ENCODE data around the gene KRTAP12-2.
"Not testable (repeated sequence)": the region's sequence is repeated elsewhere in the genome, so short reads cannot be mapped to it uniquely, and the experiment has no call there.

The KRTAP12-2 gene

GRCh38 chr21:44684483-44684882 is 17.8 kb upstream of the KRTAP12-2 start:
- no peaks in the 10 kb centered on the region for H3K36me3 ChIP-seq (replicated peaks)
- 0 out of 2 replicates have a peak, but pooled peaks cover 4% of the 10 kb centered on the region for H3K27me3 ChIP-seq (ENCODE audit: low read depth)
- in situ Hi-C loops (cut with MboI; ENCODE audit: low sequenced_read_pairs): no loop called here
- H3K4me1 ChIP-seq: no peaks in the 10 kb centered on the region
- H3K4me3 ChIP-seq: no peak overlapping the region
- DNase-seq (ENCODE audit: low spot score in 2 of 2): no peak
- no peaks in the 10 kb centered on the region for H3K9me3 ChIP-seq

GRCh38 chr21:44684077-44684476 is 17.4 kb upstream of the KRTAP12-2 start:
- Histone ChIP-seq H3K36me3 (replicated peaks) (no peaks in the 10 kb centered on the region), H3K4me3 (no peak overlapping the region), H3K4me1 (no peaks in the 10 kb centered on the region), H3K9me3 (no peaks in the 10 kb centered on the region), H3K27me3 (ENCODE audit: low read depth) (0 out of 2 replicates have a peak, but pooled peaks cover 4% of the 10 kb centered on the region)
- DNase-seq (ENCODE audit: low spot score in 2 of 2): no peak
- in situ Hi-C loops (cut with MboI; ENCODE audit: low sequenced_read_pairs): no loop called here

DNA sequence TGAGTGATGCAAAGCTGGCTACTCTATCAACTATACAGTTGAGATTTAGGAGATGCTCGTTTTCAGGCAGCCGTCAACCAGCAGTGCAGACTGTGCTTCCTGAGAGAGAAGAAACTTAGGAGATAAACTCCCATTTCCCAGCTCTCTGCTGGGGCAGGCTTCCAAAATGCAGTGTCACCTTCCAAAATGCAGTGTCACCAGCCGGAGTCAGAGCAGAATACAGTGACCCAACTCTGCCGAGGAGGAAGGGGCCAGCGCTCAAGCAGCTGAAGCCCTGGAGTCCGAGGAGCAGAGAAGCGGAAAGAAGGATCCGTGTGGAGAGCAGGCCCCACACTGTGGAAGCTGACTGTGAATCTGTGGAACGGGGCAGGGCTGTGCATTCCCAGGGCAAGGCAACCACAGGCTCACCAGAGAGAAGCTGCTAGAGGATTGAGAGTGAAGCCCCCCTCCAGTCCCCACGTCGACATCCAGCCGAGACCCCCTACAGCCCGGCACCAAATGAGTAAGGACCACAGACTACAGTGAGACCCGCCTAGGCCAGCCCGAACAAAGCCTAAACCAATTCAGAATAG is 15.9 kb upstream of the KRTAP12-2 start:
- in situ Hi-C loops (cut with MboI; ENCODE audit: low sequenced_read_pairs): no loop called here
- no peaks in the 10 kb centered on the region for H3K9me3 ChIP-seq
- H3K36me3 ChIP-seq (replicated peaks): no peaks in the 10 kb centered on the region
- no peaks in the 10 kb centered on the region for H3K4me1 ChIP-seq
- DNase-seq (ENCODE audit: low spot score in 2 of 2): no peak
- no peak overlapping the region for H3K4me3 ChIP-seq
- H3K27me3 ChIP-seq (ENCODE audit: low read depth): 0 out of 2 replicates have a peak, but pooled peaks cover 4% of the 10 kb centered on the region

DNA sequence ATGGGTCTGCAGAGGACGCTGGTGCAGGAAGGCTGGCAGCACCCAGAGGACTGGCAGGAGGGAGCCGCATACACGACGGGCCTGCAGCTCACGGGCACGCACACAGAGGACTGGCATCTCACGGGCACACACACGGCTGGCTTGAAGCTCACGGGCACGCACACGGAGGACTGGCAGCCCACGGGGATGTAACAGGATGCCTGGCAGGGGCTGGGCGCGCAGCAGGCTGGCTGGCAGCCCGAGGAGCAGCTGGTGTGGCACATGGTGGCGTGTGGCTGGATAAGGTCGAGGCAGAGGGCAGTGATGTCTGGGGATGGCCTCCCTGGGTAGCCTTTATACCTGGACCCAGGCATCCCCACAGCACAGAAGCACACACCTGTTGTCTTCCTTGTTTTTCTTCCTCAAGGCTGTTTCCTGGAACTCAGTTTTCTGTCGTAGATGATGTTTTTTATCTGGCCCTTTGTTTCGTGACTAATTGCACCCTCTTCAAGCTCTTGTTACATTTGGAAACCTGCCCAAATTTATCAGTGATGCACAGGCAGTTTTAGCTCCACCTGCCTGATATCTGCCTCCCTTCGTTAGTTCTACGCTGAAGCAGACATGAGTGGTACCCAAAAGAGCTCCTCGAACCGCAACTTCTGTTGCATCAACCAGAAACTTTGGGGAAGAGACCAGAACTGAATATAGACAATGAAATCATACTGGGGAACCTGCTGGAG is 15.3 kb upstream of the KRTAP12-2 start, which contains the start of gene KRTAP12-1:
TSS of gene KRTAP12-1 (minus strand) at position 303 of the 719 bp plus-strand sequence. CDS start at position 263, 40 bp downstream.
- DNase-seq (ENCODE audit: low spot score in 2 of 2): no peak
- Histone ChIP-seq H3K4me3 (no peak within 1 kb of the TSS), H3K9me3 (no peaks in the 10 kb centered on the region), H3K4me1 (no peaks in the 10 kb centered on the region), H3K36me3 (replicated peaks) (no peaks in the 10 kb centered on the region), H3K27me3 (ENCODE audit: low read depth) (0 out of 2 replicates have a peak, but pooled peaks cover 4% of the 10 kb centered on the region)
- in situ Hi-C loops (cut with MboI; ENCODE audit: low sequenced_read_pairs): no loop called here

DNA sequence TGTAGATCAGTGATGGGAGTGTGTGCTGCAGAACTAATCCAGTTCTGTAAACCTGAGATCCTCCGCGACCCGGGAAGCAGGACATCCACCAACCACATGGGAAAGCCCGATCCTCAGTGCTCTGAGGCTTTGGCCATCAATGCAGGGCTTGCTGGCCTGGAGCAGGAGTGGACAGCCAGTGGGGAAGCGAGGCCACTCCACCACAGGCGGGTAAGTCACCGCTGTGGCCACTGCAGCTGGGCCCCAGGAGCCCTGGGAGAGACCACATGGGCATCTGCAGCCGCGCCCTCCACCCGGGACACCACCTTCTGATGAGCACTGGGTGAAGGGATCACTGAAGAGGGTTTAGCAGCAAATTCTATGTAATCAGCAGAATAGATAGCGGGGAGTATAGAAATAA is 14.4 kb upstream of the KRTAP12-2 start:
- DNase-seq (ENCODE audit: low spot score in 2 of 2): no peak
- H3K9me3 ChIP-seq: no peaks in the 10 kb centered on the region
- H3K27me3 ChIP-seq (ENCODE audit: low read depth): peaks cover 10% of the 10 kb centered on the region; the same call in 1 of the 2 replicates
- H3K4me3 ChIP-seq: no peak overlapping the region
- H3K4me1 ChIP-seq: no peaks in the 10 kb centered on the region
- no peaks in the 10 kb centered on the region for H3K36me3 ChIP-seq (replicated peaks)
- in situ Hi-C loops (cut with MboI; ENCODE audit: low sequenced_read_pairs): no loop called here

- no peaks in the 10 kb centered on the region for H3K4me1 ChIP-seq
- no peak for DNase-seq (ENCODE audit: low spot score in 2 of 2)
- H3K9me3 ChIP-seq: peaks cover 3% of the 10 kb centered on the region; the same call in 1 of the 2 replicates
- H3K4me3 ChIP-seq: no peak overlapping the region
- in situ Hi-C loops (cut with MboI; ENCODE audit: low sequenced_read_pairs): no loop called here
- H3K27me3 ChIP-seq (ENCODE audit: low read depth): peaks cover 16% of the 10 kb centered on the region; the same call in 1 of the 2 replicates
- H3K36me3 ChIP-seq (replicated peaks): no peaks in the 10 kb centered on the region
Measured at GRCh38 chr21:44677881-44678280, 11.2 kb upstream of the KRTAP12-2 start.

- no peaks in the 10 kb centered on the region for H3K36me3 ChIP-seq (replicated peaks)
- no peak for DNase-seq (ENCODE audit: low spot score in 2 of 2)
- in situ Hi-C loops (cut with MboI; ENCODE audit: low sequenced_read_pairs): no loop called here
- no peaks in the 10 kb centered on the region for H3K4me1 ChIP-seq
- H3K27me3 ChIP-seq (ENCODE audit: low read depth): peaks cover 14% of the 10 kb centered on the region; the same call in 1 of the 2 replicates
- H3K4me3 ChIP-seq: no peak overlapping the region
- peaks cover 6% of the 10 kb centered on the region; the same call in 1 of the 2 replicates for H3K9me3 ChIP-seq
Measured at GRCh38 chr21:44671911-44672310, 5.2 kb upstream of the KRTAP12-2 start.

- no peaks in the 10 kb centered on the region for H3K4me1 ChIP-seq
- peaks cover 6% of the 10 kb centered on the region; the same call in 1 of the 2 replicates for H3K9me3 ChIP-seq
- in situ Hi-C loops (cut with MboI; ENCODE audit: low sequenced_read_pairs): no loop called here
- H3K36me3 ChIP-seq (replicated peaks): no peaks in the 10 kb centered on the region
- H3K27me3 ChIP-seq (ENCODE audit: low read depth): peaks cover 7% of the 10 kb centered on the region; the same call in 1 of the 2 replicates
- DNase-seq (ENCODE audit: low spot score in 2 of 2): no peak
- H3K4me3 ChIP-seq: no peak overlapping the region
Measured at GRCh38 chr21:44670642-44671432, 4.1 kb upstream of the KRTAP12-2 start.

- H3K36me3 ChIP-seq (replicated peaks): no peaks in the 10 kb centered on the region
- in situ Hi-C loops (cut with MboI; ENCODE audit: low sequenced_read_pairs): no loop called here
- H3K27me3 ChIP-seq (ENCODE audit: low read depth): 0 out of 2 replicates have a peak, but pooled peaks cover 2% of the 10 kb centered on the region
- H3K4me3 ChIP-seq: no peak overlapping the region
- H3K4me1 ChIP-seq: no peaks in the 10 kb centered on the region
- 0 out of 2 replicates have a peak, but pooled peaks cover under 1% of the 10 kb centered on the region for H3K9me3 ChIP-seq
- DNase-seq (ENCODE audit: low spot score in 2 of 2): no peak
Measured at GRCh38 chr21:44667612-44668011, 885 bp upstream of the KRTAP12-2 start.

- Histone ChIP-seq H3K9me3 (no peaks in the 10 kb centered on the region), H3K27me3 (ENCODE audit: low read depth) (no peaks in the 10 kb centered on the region), H3K4me1 (no peaks in the 10 kb centered on the region), H3K4me3 (no peak overlapping the region), H3K36me3 (replicated peaks) (no peaks in the 10 kb centered on the region)
- in situ Hi-C loops (cut with MboI; ENCODE audit: low sequenced_read_pairs): no loop called here
- no peak for DNase-seq (ENCODE audit: low spot score in 2 of 2)
Measured at GRCh38 chr21:44664691-44665090, 2.0 kb downstream of the KRTAP12-2 start.

- H3K36me3 ChIP-seq (replicated peaks); in situ Hi-C loops (cut with MboI; ENCODE audit: low sequenced_read_pairs); H3K4me3 ChIP-seq; DNase-seq (ENCODE audit: low spot score in 2 of 2); H3K27me3 ChIP-seq (ENCODE audit: low read depth); H3K4me1 ChIP-seq; H3K9me3 ChIP-seq: not testable (repeated sequence)
Measured at GRCh38 chr21:44661567-44661966, 5.2 kb downstream of the KRTAP12-2 start.

GRCh38 chr21:44658913-44659595 is 7.7 kb downstream of the KRTAP12-2 start:
- Histone ChIP-seq H3K4me3 (no peak overlapping the region), H3K4me1 (no peaks in the 10 kb centered on the region), H3K27me3 (ENCODE audit: low read depth) (no peaks in the 10 kb centered on the region), H3K36me3 (replicated peaks) (no peaks in the 10 kb centered on the region), H3K9me3 (no peaks in the 10 kb centered on the region)
- in situ Hi-C loops (cut with MboI; ENCODE audit: low sequenced_read_pairs): no loop called here
- no peak for DNase-seq (ENCODE audit: low spot score in 2 of 2)

DNA sequence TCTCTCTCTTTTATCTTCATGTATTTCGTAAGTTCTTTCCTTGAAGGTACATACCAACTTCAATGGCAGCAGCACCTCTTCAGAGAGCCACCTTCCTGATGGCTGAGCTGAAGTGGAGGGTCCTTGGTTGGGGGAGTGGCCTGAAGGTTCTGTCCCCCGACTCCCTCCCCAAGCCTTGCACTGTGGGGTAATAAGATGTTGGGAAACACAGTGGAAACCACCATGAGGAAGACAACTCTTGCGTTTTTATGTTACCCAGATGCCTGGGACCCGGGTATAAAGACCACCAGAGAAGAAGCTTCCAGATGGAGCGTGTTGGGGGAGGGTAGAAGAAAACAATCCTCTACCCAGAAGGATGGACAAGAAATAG is 8.2 kb downstream of the KRTAP12-2 start:
- Histone ChIP-seq H3K4me3 (no peak overlapping the region), H3K36me3 (replicated peaks) (no peaks in the 10 kb centered on the region), H3K27me3 (ENCODE audit: low read depth) (no peaks in the 10 kb centered on the region), H3K4me1 (no peaks in the 10 kb centered on the region), H3K9me3 (no peaks in the 10 kb centered on the region)
- DNase-seq (ENCODE audit: low spot score in 2 of 2): no peak
- in situ Hi-C loops (cut with MboI; ENCODE audit: low sequenced_read_pairs): no loop called here

Measured in HAP-1 (cell line).